Upper lobe of left lung (tissue), 6 donors: ENCODE measurements around the gene APMAP. TPM values are rescaled to one million over a fixed set of nuclear protein-coding genes. Genes with fewer than 3 reads are reported as not detected.

Source experiments
- ATAC-seq, 2 donors: fragments of 200-7000 bp; cut with Tn5 transposase; one replicate each; pipeline ENCODE4 v1.9.1; 2022; ENCODE audit warnings: mild to moderate bottlenecking in 2 of 2, moderate library complexity in 2 of 2; ENCODE audit not compliant: low FRiP score in 2 of 2
- DNase-seq, 2 donors: peaks; one replicate each; pipeline ENCODE4 v3.0.0-alpha.2; 2019 to 2020
- H3K27ac ChIP-seq, 4 donors: fragments of 200-600 bp; sonication (generic); one replicate each; pipeline ENCODE4 v1.5.1; 2016 to 2019
- H3K27me3 ChIP-seq, 4 donors: fragments of 200-600 bp; sonication (generic); one replicate each; pipeline ENCODE4 v1.5.1; 2017 to 2019
- H3K36me3 ChIP-seq, 4 donors: fragments of 200-600 bp; sonication (generic); one replicate each; pipeline ENCODE4 v1.5.1; 2016 to 2019
- H3K4me1 ChIP-seq, 4 donors: fragments of 200-600 bp; sonication (generic); one replicate each; pipeline ENCODE4 v1.5.1; 2018 to 2019
- H3K4me3 ChIP-seq, 4 donors: fragments of 200-600 bp; sonication (generic); one replicate each; pipeline ENCODE4 v1.5.1; 2017 to 2019; ENCODE audit warnings: mild to moderate bottlenecking in 2 of 4, moderate library complexity in 1 of 4
- H3K9me3 ChIP-seq, 4 donors: fragments of 200-600 bp; sonication (generic); one replicate each; pipeline ENCODE4 v1.5.1; 2018 to 2019
- EP300 ChIP-seq, 4 donors: sonication (generic); formaldehyde crosslinking; IDR thresholded peaks; one replicate each; pipeline ENCODE4 v1.5.1; 2017; ENCODE audit warnings: antibody characterized with exemption in 4 of 4, control low read depth in 2 of 4
- POLR2A ChIP-seq, 4 donors: fragments of 450-650 bp; IDR thresholded peaks; one replicate each; pipeline ENCODE4 v1.5.1; 2016 to 2017; ENCODE audit warnings: antibody characterized with exemption in 4 of 4, mild to moderate bottlenecking in 2 of 4
- POLR2AphosphoS5 ChIP-seq, 2 donors: sonication (generic); formaldehyde crosslinking; IDR thresholded peaks; one replicate each; pipeline ENCODE4 v1.5.1; 2017; ENCODE audit warnings: antibody characterized with exemption in 2 of 2
- WGBS, 2 donors: methylation state at CpG; one replicate each; pipeline ENCODE4 v1.1.5; 2017 to 2018; 5-methylcytosine and 5-hydroxymethylcytosine counted together
- total RNA-seq, 6 donors: library from RNA; depleted of rRNA in 4 of 6; stranded (reverse); fragments of >200 nt in 4 of 6; gene quantifications; one replicate each; pipeline versions ENCODE4 v1.1.0 to v1.2.1, GENCODE V29; 2016 to 2021
- TF ChIP-seq, protein P1 (sequence below), 6 experiments: fragments of 450-650 bp in 4 of 6; fragments of 200-600 bp in 2 of 6; sonication (generic) in 2 of 6; IDR thresholded peaks; one replicate each; pipeline ENCODE4 v1.5.1; 2016 to 2019; ENCODE audit warnings: antibody characterized with exemption in 6 of 6
- donor health status: DM: no; HTN: no; CAD: no; lungs with moderate emphysema.
- donor health status: DM: no; HTN: yes; CAD: no; lungs with severe emphysema.

Gene APMAP
- total RNA-seq, 6 donors from 2014 or later: 31.4 to 80.1 (median 55.5) TPM

DNA sequence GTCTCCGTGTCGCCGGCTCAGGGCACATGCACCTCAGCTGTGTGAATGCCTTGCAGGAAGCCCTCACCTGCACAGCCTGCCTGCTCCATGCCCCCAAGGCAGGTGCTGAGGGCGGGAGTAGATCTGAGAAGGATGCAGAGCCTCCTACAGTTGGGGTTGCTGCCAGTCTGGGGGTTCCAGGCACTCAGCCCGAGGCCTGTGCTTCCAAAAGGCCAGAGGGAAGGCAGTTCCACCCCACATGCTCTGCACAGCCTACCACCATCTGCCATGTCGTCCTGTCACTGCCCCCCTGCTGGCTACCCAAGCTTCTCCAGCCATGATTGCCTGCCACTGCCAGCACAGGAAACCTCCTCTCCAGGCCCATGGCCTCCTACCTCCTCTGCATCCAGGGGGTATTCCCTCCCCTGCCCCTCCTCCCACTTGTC lies 46.1 kb upstream of the APMAP start:
- Histone ChIP-seq H3K9me3 (no peaks in the 10 kb centered on the region), H3K27me3 (no peaks in the 10 kb centered on the region), H3K4me1 (peaks cover 85 to 90% (median 88%) of the 10 kb centered on the region in 4 donors), H3K36me3 (no peaks in the 10 kb centered on the region), H3K4me3 (no peak overlapping the region), H3K27ac (peak overlapping the region; percentile 73 to 89 (median 82))
- TF ChIP-seq POLR2A (IDR thresholded peaks at IDR 0.05) (no peak), POLR2AphosphoS5 (IDR thresholded peaks at IDR 0.05) (no peak), EP300 (IDR thresholded peaks at IDR 0.05) (no peak)
- TF ChIP-seq, protein P1, sequence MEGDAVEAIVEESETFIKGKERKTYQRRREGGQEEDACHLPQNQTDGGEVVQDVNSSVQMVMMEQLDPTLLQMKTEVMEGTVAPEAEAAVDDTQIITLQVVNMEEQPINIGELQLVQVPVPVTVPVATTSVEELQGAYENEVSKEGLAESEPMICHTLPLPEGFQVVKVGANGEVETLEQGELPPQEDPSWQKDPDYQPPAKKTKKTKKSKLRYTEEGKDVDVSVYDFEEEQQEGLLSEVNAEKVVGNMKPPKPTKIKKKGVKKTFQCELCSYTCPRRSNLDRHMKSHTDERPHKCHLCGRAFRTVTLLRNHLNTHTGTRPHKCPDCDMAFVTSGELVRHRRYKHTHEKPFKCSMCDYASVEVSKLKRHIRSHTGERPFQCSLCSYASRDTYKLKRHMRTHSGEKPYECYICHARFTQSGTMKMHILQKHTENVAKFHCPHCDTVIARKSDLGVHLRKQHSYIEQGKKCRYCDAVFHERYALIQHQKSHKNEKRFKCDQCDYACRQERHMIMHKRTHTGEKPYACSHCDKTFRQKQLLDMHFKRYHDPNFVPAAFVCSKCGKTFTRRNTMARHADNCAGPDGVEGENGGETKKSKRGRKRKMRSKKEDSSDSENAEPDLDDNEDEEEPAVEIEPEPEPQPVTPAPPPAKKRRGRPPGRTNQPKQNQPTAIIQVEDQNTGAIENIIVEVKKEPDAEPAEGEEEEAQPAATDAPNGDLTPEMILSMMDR (IDR thresholded peaks at IDR 0.05): no peak
- ATAC-seq (no peak), DNase-seq (no peak)
- 80% methylated on average over 6 of the region's 6 CpGs; no CpG with 5 or more reads in 1 of the 2 donors for WGBS, 2 donors

- Histone ChIP-seq H3K4me3 (no peak overlapping the region), H3K27me3 (no peaks in the 10 kb centered on the region), H3K36me3 (no peaks in the 10 kb centered on the region), H3K27ac (peak overlapping the region; percentile 73 to 89 (median 82)), H3K4me1 (peaks cover 85 to 90% (median 88%) of the 10 kb centered on the region in 4 donors), H3K9me3 (no peaks in the 10 kb centered on the region)
- WGBS, 2 donors: 62 to 70% methylated on average over 3 of the region's 3 CpGs
- no peak for ATAC-seq
- DNase-seq: no peak
- TF ChIP-seq, protein P1 (IDR thresholded peaks at IDR 0.05): no peak
- no peak for TF ChIP-seq POLR2A (IDR thresholded peaks at IDR 0.05)
- TF ChIP-seq POLR2AphosphoS5 (IDR thresholded peaks at IDR 0.05): no peak
- TF ChIP-seq EP300 (IDR thresholded peaks at IDR 0.05): no peak
Observed at GRCh38 chr20:25038103-25038410, 45.5 kb upstream of the APMAP start.

- 72 to 84% methylated on average over 15 of the region's 15 CpGs for WGBS, 2 donors
- no peak overlapping the region for H3K4me3 ChIP-seq
- no peaks in the 10 kb centered on the region for H3K9me3 ChIP-seq
- H3K36me3 ChIP-seq: no peaks in the 10 kb centered on the region
- H3K27ac ChIP-seq: peak overlapping the region; percentile 73 to 89 (median 82)
- DNase-seq: no peak
- ATAC-seq: no peak
- H3K27me3 ChIP-seq: no peaks in the 10 kb centered on the region
- TF ChIP-seq POLR2A (IDR thresholded peaks at IDR 0.05) (no peak), EP300 (IDR thresholded peaks at IDR 0.05) (no peak), POLR2AphosphoS5 (IDR thresholded peaks at IDR 0.05) (no peak)
- TF ChIP-seq, protein P1 (IDR thresholded peaks at IDR 0.05): no peak
- H3K4me1 ChIP-seq: peaks cover 85 to 90% (median 88%) of the 10 kb centered on the region in 4 donors
Observed at GRCh38 chr20:25037288-25038102, 44.9 kb upstream of the APMAP start.

GRCh38 chr20:25036331-25036936 lies 43.9 kb upstream of the APMAP start:
- no peaks in the 10 kb centered on the region for H3K27me3 ChIP-seq
- H3K4me1 ChIP-seq: peaks cover 82 to 84% (median 83%) of the 10 kb centered on the region in 4 donors
- 22 to 39% methylated on average over 7 of the region's 7 CpGs for WGBS, 2 donors
- H3K9me3 ChIP-seq: no peaks in the 10 kb centered on the region
- ATAC-seq: no peak
- no peaks in the 10 kb centered on the region for H3K36me3 ChIP-seq
- no peak for DNase-seq
- H3K4me3 ChIP-seq: no peak overlapping the region
- TF ChIP-seq EP300 (IDR thresholded peaks at IDR 0.05) (no peak), POLR2AphosphoS5 (IDR thresholded peaks at IDR 0.05) (no peak), POLR2A (IDR thresholded peaks at IDR 0.05) (no peak)
- TF ChIP-seq, protein P1 (IDR thresholded peaks at IDR 0.05): no peak
- peak overlapping the region; percentile 40 to 89 (median 48) for H3K27ac ChIP-seq
